K562 (cell line): ENCODE measurements around the gene GCDH. TPM values are rescaled to one million over a fixed set of nuclear protein-coding genes. Genes with fewer than 3 reads are reported as not detected.
A peak's percentile ranks its signal among the peaks of the same experiment; 100 is the strongest.

Source experiments
- EHMT2 ChIP-seq: fragments of 450-650 bp; IDR thresholded peaks from 2 replicates; pipeline ENCODE4 v1.6.1; 2018; ENCODE audit warnings: antibody characterized with exemption
- FOSL1 ChIP-seq: fragments of 200-800 bp; sonication (Bioruptor generic); conservative IDR thresholded peaks from 2 replicates; pipeline ENCODE4 v1.6.1; 2016; ENCODE audit warnings: missing genetic modification characterization, missing compliant biosample characterization
- KDM5B ChIP-seq: fragments of 200-600 bp; sonication (generic); IDR thresholded peaks from 2 replicates; pipeline ENCODE4 v1.6.1; 2012; ENCODE audit warnings: low read depth, mild to moderate bottlenecking, moderate library complexity, low read length, control low read depth, inconsistent platforms; ENCODE audit not compliant: insufficient replicate concordance
- POU5F1 ChIP-seq: fragments of 150-350 bp; IDR thresholded peaks from 2 replicates; pipeline ENCODE4 v1.6.1; 2014; ENCODE audit warnings: borderline replicate concordance, low read length, low read depth, mild to moderate bottlenecking; ENCODE audit not compliant: partially characterized antibody
- RCOR1 ChIP-seq, 2 experiments: IDR thresholded peaks; 2 replicates each; pipeline ENCODE4 v1.6.1; 2012; ENCODE audit warnings: low read depth in 2 of 2, low read length in 2 of 2, borderline replicate concordance in 1 of 2, improper control_type of control experiment in 1 of 2
- RHOXF2B ChIP-seq: fragments of 250-450 bp; sonication (Bioruptor Pico); conservative IDR thresholded peaks from 2 replicates; pipeline ENCODE4 v1.5.1; 2021
- SIN3B ChIP-seq: fragments of 450-650 bp; IDR thresholded peaks from 2 replicates; pipeline ENCODE4 v1.6.1; 2017; ENCODE audit warnings: low read depth, mild to moderate bottlenecking, moderate library complexity
- TCF7 ChIP-seq: sonication (generic); IDR thresholded peaks from 2 replicates; pipeline ENCODE4 v1.6.1; 2016; ENCODE audit warnings: antibody characterized with exemption, borderline replicate concordance
- ZC3H11A ChIP-seq: IDR thresholded peaks from 2 replicates; pipeline ENCODE4 v1.6.1; 2012; ENCODE audit warnings: low read depth, low read length, improper control_type of control experiment
- ZKSCAN8 ChIP-seq: fragments of 200-800 bp; sonication (Bioruptor generic); IDR thresholded peaks from 2 replicates; pipeline ENCODE4 v1.6.1; 2016; ENCODE audit warnings: missing genetic modification characterization, missing compliant biosample characterization
- ZNF175 ChIP-seq: fragments of 200-800 bp; sonication (Bioruptor generic); IDR thresholded peaks from 2 replicates; pipeline ENCODE4 v1.6.1; 2016; ENCODE audit warnings: low read depth, mild to moderate bottlenecking, missing genetic modification characterization, missing compliant biosample characterization
- polyA plus RNA-seq, 8 experiments: library from polyadenylated mRNA; depleted of rRNA in 4 of 8; stranded (reverse) in 5 of 8; unstranded in 3 of 8; fragments of >200 nt; fragmentation: Nextera tagmentation in 2 of 8; fragmentation: Illumina TruSeq in 1 of 8; extraction: Ambion mirVana in 2 of 8; extraction: Trizol in 1 of 8; gene quantifications; 2 replicates each; pipeline versions ENCODE4 v1.2.1 to v1.2.3, GENCODE V29; 2011 to 2014; ENCODE audit warnings: inconsistent platforms in 1 of 8, missing spikeins in 1 of 8
- total RNA-seq, 7 experiments: library from RNA; depleted of rRNA in 6 of 7; stranded (reverse); fragments of >200 nt in 6 of 7; fragmentation: Illumina TruSeq in 2 of 7; extraction: Trizol in 2 of 7; gene quantifications; 2 replicates each; pipeline versions ENCODE4 v1.2.1 to v1.2.3, GENCODE V29; 2011 to 2021; ENCODE audit warnings: low replicate concordance in 1 of 7
- TF ChIP-seq, protein P1 (sequence below): fragments of 450-650 bp; IDR thresholded peaks from one replicate; pipeline ENCODE4 v1.6.1; 2018; ENCODE audit warnings: mild to moderate bottlenecking, moderate library complexity; ENCODE audit not compliant: partially characterized antibody
- TF ChIP-seq, protein P2 (sequence below): sonication (generic); formaldehyde crosslinking; IDR thresholded peaks from 2 replicates; pipeline ENCODE4 v1.8.0; 2022; ENCODE audit warnings: missing genetic modification reagents, mild to moderate bottlenecking, moderate library complexity, borderline replicate concordance
- TF ChIP-seq, protein P3 (sequence below): fragments of 450-650 bp; formaldehyde crosslinking; IDR thresholded peaks from 2 replicates; pipeline ENCODE4 v1.4.0; 2020; ENCODE audit warnings: mild to moderate bottlenecking, moderate library complexity
- TF ChIP-seq, protein P4 (sequence below), 2 experiments: IDR thresholded peaks in 1 of 2; conservative IDR thresholded peaks in 1 of 2; 2 replicates each; pipeline ENCODE4 v1.6.1; 2016; ENCODE audit warnings: low read depth in 2 of 2, mild to moderate bottlenecking in 1 of 2, missing compliant biosample characterization in 1 of 2, missing genetic modification characterization in 1 of 2, moderate library complexity in 1 of 2
- TF ChIP-seq, protein P5 (sequence below): fragments of 250-450 bp; sonication (Bioruptor Pico); IDR thresholded peaks from 2 replicates; pipeline ENCODE4 v1.4.0; 2020

The GCDH gene
- total and polyA plus RNA-seq, 9 of the 15 experiments (the other 6 are each of a cell fraction or from before 2014, with no cell fraction given): 2.9 to 50.8 (median 19.1) TPM

DNA sequence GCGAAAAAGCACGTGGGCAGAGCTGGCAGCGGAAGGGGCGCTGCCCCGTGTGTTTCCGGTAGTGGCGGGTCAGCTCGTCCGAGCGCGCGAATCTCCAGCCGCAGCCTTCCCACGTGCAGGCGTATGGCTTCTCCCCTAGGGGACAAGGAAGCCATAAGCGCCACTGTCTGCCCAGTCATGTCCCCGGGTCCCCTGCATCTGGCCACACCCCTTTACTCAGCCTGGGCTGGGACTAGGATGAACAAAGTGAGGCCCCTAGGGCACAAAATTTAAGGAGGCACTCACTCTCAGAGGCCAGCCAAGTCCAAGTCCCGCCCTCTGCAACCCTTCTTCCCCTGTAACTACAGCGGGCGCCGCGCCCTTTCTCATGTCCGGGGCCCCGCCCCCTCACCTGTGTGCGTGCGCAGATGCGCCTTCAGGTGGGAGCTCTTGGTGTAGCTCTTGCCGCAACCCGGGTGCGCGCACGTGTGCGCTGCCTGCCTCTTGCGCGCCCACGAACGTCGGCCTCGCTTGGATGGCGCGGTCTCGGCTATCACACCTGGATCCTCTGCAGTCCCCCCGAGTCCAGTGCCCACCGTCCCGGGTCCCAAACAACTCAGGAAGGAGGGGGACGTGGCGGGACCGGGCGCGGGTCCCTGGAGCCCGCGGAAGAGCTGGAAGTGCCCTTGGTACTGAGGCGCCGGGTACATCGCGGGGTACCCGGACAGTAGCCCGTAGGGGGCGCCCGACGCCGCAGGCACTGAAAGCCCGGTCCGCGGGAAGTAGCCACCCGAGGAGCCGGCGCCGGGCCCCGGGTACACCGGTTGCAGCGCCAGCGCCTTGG lies 5.8 kb upstream of the GCDH start (continued):
- peak; percentile 71; the same call in 1 of the 2 replicates for TF ChIP-seq ZKSCAN8 (CRISPR knock-in tag)
- TF ChIP-seq POU5F1: no peak
- TF ChIP-seq EHMT2: no peak
- 0 out of 2 replicates have a peak, but pooled peaks have one; percentile 32 for TF ChIP-seq FOSL1
- TF ChIP-seq KDM5B: peak; percentile 81
- TF ChIP-seq SIN3B: 0 out of 2 replicates have a peak, but pooled peaks have one; percentile 56
- peak in 1 of 2 experiments; percentile 77; a peak in 2 of 4 replicates for TF ChIP-seq RCOR1 (IDR thresholded peaks at IDR 0.05; ENCODE audit: borderline replicate concordance in 1 of 2, low read depth in 2 of 2, low read length in 2 of 2)
- TF ChIP-seq, protein P1, sequence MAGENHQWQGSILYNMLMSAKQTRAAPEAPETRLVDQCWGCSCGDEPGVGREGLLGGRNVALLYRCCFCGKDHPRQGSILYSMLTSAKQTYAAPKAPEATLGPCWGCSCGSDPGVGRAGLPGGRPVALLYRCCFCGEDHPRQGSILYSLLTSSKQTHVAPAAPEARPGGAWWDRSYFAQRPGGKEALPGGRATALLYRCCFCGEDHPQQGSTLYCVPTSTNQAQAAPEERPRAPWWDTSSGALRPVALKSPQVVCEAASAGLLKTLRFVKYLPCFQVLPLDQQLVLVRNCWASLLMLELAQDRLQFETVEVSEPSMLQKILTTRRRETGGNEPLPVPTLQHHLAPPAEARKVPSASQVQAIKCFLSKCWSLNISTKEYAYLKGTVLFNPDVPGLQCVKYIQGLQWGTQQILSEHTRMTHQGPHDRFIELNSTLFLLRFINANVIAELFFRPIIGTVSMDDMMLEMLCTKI: no peak
- TF ChIP-seq ZNF175 (CRISPR knock-in tag): no peak
- TF ChIP-seq, protein P2, sequence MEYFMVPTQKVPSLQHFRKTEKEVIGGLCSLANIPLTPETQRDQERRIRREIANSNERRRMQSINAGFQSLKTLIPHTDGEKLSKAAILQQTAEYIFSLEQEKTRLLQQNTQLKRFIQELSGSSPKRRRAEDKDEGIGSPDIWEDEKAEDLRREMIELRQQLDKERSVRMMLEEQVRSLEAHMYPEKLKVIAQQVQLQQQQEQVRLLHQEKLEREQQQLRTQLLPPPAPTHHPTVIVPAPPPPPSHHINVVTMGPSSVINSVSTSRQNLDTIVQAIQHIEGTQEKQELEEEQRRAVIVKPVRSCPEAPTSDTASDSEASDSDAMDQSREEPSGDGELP (CRISPR knock-in tag): peak; percentile 90
- no peak for TF ChIP-seq RHOXF2B (CRISPR knock-in tag)
- TF ChIP-seq ZC3H11A: no peak
- TF ChIP-seq, protein P3, sequence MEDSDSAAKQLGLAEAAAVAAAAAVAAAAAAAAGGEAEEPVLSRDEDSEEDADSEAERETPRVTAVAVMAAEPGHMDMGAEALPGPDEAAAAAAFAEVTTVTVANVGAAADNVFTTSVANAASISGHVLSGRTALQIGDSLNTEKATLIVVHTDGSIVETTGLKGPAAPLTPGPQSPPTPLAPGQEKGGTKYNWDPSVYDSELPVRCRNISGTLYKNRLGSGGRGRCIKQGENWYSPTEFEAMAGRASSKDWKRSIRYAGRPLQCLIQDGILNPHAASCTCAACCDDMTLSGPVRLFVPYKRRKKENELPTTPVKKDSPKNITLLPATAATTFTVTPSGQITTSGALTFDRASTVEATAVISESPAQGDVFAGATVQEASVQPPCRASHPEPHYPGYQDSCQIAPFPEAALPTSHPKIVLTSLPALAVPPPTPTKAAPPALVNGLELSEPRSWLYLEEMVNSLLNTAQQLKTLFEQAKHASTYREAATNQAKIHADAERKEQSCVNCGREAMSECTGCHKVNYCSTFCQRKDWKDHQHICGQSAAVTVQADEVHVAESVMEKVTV (CRISPR knock-in tag): no peak
- TF ChIP-seq TCF7: no peak
- TF ChIP-seq, protein P4, sequence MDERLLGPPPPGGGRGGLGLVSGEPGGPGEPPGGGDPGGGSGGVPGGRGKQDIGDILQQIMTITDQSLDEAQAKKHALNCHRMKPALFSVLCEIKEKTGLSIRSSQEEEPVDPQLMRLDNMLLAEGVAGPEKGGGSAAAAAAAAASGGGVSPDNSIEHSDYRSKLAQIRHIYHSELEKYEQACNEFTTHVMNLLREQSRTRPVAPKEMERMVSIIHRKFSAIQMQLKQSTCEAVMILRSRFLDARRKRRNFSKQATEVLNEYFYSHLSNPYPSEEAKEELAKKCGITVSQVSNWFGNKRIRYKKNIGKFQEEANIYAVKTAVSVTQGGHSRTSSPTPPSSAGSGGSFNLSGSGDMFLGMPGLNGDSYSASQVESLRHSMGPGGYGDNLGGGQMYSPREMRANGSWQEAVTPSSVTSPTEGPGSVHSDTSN (CRISPR knock-in tag; IDR thresholded peaks at IDR 0.05; ENCODE audit: low read depth): no peak
- TF ChIP-seq, protein P4 (tag; conservative IDR thresholded peaks at IDR 0.05; ENCODE audit: low read depth): no peak
- TF ChIP-seq, protein P5, sequence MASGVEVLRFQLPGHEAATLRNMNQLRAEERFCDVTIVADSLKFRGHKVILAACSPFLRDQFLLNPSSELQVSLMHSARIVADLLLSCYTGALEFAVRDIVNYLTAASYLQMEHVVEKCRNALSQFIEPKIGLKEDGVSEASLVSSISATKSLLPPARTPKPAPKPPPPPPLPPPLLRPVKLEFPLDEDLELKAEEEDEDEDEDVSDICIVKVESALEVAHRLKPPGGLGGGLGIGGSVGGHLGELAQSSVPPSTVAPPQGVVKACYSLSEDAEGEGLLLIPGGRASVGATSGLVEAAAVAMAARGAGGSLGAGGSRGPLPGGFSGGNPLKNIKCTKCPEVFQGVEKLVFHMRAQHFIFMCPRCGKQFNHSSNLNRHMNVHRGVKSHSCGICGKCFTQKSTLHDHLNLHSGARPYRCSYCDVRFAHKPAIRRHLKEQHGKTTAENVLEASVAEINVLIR (CRISPR knock-in tag): no peak; the same call in 1 of the 2 replicates
